ENCODE data around the gene FAM25G.
"Not testable (repeated sequence)": the region's sequence is repeated elsewhere in the genome, so short reads cannot be mapped to it uniquely, and the experiment has no call there.

The FAM25G gene

DNA sequence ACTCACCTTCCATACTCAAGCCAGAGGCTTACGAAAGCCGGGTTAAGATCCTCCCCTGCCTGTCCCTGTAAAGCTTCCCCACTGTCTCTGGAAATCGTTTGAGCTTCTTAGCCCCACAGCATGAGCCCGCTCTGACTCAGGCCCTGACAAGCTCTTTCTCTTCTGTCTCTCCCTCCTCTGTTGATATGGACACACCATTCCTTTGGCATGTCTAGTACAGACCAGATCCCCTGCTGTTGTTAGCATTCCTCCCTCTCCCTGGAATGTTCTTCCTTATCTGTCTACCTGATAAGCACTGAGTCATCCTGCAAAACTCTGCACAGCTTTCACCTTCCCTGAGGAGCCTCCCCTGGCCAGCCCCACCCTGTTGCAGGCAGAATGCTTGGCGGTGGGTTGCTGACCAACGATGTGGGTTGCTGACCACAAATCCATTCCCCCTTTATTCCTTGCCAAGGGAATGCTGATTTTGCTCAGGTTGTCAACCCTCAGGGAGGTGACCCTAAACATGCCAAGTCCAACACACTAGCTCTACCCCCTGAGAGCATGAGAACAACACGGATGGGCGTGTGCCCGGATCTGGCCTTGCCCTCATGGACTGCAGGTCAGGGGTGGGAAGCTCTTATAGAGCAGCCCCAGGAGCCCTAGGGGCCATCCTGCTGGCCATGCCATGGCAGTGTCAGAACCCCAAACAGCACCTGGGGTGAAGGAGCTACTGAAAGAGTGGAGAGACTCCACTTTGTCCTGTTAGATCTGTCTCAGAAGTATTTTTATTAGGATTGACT is 28.7 kb downstream of the FAM25G start:
- DNase-seq, result not testable (repeated sequence)

DNA sequence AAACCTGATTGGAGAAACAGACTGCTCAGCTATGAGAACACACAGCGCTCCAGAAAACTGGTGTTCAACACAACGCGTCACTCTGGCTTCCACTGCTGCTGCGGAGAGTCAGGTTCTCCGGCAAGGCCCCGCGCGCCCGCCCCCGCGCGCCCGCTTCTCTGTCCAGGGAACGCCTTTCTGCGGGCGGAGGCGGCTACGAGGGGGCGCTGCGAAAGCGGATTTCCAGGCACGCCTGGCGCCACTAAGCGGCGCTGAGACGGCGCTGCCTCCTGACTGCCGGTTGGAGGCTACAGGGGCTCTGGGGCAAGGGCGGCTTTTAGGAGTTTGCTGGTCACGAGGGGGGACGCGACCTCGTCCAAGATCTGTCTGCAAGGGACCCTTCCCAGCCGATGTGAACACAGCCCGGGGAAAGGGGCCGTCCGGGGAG is 30.2 kb downstream of the FAM25G start:
- DNase-seq, result not testable (repeated sequence)

DNA sequence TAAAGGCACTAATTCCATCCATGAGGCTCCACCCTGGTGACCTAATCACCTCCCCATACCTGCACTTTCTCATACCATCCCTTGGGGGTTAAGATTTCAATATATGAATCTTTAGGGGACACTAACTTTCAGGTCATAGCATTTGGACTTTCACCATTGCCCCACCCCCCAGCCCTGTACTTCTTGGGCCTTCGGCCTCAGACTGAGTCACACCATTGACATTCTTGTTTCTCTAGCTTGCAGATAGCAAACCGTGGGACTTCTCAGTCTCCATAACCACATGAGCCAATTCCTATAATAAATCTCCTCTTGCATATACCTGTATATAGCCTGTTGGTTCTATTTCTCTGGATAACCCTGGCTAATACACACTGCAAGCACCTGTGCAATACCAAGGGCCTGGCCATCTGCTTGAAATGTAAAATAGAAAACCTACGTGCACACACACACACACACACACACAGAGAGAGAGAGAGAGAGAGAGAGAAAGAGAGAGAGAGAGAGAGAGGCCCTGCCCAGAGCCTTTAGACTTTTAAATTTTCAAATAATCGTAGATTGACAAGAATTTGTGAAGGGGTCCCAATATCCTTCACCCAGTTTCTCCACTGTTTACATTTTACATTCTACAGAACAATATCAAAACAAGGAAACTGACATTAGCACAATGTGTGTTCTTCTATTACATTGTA is 32.9 kb downstream of the FAM25G start:
- no peak for DNase-seq

DNA sequence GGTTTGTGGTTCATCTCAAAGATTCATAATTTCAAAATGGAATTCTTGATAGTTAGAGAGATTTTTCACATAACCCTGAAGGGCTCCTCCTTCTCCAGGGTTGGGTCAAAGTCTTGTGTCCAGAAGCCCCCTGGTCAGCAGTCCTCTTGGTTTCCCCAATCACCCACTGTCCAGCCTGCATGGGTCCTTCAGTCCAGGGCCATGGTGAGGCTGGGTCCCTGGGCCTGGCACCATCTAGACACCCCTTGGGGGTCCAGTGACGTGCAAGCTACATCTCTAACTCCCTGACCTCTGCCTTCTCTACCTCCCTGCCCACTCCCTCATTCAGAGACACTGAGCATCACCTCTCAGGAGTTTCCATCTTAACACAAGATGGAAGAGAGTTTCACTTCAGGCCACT is 33.7 kb downstream of the FAM25G start:
- DNase-seq, result no peak

DNA sequence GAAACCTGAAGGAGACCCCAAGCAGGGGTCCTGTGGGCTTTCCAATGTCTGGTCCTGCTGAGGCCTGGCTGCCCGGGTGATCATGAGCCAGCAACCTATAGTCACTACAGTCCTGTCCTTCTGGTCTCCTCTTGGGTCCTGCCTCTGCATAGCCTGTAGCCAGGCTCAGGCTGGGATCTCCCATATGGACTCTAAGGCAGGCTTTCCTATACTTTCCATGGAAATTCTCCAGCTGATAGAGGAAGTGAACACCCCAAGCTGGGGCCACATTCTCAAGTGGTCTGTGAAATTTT is 34.0 kb downstream of the FAM25G start:
- no peak for DNase-seq

DNA sequence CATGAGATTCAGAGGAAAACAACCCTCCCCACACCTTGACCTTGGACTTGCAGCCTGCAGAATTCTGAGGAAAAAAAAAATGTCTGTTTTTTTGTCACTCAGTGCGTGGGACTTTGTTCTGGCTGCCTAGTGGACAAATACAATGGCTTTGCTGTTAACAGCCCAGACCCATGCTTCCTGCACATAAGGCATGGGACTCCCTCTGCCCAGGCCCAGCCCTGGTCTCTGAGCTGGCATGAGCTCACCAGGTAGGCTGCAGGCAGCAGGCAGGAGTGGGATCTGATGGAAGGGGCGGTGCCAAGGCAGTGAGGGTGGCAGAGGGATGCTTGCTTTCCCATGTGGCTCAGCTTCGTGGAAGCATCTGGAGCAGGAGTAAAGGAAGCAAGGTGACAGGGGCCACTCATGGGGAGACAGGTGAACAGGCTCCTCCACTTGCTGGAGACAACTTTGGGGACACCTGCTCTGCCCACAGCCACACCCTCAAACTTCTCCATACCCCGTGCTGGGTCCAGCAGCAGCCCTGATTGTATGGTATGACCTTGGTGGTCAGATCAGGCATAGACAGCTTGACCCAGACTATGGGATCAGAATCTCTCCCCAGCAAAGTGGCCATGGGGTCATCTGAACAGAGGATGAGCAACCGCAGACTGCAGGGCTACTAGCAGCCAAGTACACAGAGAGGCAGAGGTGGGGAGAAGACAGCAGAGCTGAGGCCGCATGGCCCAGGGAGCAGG is 34.5 kb downstream of the FAM25G start:
- DNase-seq, result no peak

DNA sequence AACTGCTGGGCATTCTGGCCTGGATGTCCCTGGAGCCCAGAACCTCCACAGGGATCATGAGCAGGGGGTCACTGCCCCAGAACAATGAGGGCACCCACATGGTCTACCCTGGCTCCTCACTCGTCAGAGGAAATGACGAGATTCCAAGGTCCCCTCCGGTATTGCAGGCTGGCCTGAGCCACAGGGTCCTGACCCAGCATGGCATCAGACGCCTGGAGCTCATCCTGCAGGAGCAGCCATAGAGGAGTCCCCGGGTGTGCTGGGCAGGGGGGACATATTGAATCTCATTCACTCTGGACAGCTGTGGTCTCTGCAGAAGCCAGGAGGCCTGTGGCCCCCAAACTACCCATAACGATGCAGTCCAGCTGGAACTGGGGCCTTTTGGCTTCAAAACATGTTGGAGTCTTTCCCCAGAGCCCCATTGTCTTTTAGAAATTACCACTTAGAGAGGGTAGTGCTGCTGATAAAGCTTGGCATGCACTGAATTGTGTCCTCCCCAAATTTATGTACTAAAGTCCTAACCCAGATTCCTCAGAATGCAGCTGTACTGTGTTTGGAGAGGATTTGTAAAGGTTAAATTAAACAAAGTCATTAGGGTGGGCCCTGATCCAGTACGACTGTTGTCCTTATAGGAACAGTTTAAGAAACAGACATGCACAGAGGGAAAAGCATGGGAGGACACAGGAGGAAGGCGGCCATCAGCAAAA is 35.3 kb downstream of the FAM25G start:
- DNase-seq, result no peak

DNA sequence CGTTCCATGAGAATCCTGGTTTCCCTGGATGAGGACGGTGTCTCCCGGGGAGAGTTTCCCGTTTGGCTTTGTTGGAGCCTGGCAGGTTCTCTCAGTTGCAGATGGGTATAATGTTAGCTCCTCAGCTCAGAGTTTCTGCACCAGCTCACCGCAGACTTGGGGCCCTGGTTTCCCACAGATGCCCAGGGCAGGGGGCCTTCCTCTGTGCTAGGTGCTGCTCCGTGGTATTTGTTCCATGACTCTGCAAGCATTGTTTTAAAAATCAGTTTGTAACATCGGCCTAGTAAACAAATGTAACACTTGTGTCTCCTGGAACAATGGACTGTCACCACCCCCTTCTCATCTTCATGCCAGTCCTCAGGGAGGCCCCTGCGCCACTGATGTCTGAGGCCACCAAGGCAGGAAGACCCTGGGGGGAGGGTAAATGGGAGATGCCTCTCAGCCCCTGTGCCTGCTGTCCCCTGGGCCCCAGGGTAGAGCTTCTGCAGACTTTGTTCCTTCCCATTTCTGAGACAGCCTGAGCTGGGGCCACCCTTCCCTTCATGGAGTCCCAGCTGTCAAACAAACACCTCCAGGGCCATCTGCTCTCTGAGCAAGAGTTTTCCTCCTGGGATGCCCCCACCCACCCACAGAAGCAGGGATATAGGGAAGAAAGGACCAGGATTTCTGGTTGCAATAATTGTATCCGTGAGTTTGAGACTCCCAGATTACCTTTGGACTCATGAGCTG is 36.0 kb downstream of the FAM25G start:
- not testable (repeated sequence) for DNase-seq

DNA sequence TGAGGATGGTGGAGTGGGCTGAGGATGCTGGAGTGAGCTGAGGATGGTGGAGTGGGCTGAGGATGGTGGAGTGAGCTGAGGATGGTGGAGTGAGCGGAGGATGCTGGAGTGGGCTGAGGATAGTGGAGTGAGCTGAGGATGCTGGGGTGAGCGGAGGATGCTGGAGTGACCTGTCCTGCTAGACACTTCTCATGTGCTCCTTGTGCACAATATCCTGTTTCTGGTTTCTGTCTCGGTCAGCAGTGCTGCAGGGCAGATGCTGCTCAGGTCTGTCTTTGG is 36.8 kb downstream of the FAM25G start:
- no peak for DNase-seq

DNA sequence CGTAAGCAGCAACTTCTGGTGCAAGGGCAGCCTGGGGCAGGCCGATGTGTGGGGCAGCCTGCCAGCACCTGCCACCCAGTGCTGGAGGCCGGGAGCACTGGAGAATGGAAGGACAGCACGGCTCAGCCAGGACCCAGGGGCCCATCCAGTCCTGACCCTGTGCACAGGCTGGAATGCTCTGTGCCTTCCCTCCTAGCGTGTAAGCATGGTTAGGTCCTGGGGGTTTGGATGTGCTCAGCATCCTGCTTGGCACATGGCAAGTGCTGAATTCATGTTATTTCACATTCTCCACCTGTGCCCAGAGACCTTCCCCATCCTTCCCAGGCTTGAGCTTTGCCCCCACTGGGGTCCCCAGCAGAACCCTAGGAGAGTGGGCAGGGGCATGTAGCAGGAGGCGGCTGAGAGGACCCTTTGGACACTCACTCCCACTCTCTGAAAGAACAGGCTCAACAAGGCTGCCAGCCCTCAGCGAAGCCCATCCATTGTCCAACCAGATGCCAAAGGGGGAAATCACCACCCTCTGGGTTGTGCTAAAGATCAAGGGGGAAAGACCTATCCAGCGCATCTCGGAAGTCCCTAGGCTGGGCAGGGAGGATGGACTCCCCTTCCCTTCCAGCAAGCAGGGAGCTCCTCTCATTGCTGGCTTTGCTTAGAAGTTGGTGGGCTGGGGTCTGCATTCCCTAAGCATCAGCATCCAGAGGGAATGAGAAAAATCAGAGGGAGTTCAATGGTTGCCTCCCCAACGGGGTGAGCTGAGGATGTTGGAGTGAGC is 37.3 kb downstream of the FAM25G start:
- no peak for DNase-seq

DNA sequence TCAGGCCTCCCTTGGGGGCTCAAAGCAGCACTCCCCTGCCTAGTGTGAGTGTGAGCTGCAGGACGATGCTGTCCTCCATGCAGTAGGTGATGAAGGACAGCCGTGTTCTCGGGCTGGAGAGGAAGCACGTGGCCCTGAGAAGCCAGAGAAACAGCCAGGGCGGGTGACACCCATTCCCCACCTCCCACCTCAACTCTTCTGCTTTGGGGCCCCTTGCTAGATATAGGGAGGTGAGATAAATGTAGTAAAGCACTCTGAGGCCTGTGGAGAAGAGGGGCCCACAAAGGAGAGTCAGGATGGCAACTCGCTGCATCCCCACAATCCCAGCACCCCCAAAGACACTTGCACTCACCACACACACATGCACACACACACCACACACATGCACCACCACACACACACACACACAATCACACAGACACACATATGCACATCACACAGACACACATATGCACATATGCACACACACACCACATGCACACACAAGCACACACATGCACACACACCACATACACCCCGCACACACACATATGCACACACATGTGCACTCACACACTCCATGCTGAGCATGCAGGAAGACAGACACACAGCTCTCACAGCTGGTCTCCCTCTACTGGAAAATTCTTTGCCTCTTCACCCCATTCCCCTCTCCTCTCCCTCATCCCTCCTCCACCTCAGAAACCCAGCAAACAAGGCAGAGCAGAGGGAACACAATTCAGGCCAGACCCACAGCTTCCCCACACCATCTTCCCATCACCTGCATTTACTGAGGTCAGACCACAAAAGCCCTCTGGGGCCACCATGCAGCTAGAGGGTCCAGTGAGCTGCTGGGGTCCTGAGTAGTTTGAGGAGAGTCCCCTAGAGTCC is 38.1 kb downstream of the FAM25G start:
- DNase-seq, result no peak

DNA sequence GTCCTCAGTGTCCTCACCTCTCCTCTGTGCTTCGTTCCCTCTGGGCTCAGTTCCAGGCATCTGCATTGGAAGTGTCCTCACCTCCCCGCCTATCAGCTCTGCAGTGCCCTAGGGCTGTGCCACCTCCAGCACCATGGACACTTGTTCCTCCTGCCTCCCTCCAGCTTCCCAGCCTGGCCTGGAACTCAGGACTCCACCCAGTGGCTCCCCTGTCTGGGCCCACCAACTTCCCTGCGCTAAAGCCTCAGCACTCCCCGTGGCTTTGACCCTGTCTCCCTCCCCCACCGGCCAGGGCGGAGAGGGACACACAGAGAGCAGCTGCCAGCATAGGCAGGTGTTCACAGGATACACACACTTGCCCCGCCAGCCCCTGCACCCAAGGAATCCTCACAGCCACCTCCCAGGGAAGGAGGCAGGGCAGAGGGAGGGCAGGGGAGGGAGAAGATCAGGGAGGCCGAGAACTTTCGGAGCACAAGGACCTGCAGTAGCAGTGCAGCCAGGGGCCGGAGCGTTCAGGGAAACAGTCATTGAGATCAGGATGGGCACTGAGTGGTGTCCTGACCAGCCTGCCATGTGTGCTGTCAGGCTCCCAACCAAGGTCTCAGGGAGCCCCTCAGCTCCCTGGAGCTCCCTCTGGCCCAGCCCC is 38.9 kb downstream of the FAM25G start:
- no peak for DNase-seq

DNA sequence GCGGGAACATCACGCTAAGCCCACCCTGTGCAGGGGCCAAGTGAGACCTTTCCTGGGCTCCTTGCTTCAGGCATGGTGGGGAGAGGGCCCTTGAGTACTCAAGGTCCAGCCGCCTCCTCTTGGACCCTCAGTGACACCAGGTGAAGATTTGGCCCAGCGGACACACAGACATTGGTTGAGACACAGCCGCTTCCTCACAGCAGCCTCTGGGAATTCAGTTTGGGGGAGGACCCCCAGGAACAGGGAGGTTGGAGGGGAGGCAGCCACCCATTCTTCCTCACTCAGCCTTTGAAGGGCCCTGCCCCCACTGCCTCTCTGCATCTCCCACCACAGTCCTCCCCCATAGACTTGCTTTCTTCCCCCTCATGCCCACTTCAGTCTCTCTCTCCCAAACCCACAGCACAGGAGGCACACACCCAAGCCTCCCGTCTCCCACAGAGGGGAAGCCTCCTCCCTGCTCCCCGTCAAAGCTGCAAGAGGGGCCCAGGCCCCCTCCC is 39.5 kb downstream of the FAM25G start:
- DNase-seq, result no peak

DNA sequence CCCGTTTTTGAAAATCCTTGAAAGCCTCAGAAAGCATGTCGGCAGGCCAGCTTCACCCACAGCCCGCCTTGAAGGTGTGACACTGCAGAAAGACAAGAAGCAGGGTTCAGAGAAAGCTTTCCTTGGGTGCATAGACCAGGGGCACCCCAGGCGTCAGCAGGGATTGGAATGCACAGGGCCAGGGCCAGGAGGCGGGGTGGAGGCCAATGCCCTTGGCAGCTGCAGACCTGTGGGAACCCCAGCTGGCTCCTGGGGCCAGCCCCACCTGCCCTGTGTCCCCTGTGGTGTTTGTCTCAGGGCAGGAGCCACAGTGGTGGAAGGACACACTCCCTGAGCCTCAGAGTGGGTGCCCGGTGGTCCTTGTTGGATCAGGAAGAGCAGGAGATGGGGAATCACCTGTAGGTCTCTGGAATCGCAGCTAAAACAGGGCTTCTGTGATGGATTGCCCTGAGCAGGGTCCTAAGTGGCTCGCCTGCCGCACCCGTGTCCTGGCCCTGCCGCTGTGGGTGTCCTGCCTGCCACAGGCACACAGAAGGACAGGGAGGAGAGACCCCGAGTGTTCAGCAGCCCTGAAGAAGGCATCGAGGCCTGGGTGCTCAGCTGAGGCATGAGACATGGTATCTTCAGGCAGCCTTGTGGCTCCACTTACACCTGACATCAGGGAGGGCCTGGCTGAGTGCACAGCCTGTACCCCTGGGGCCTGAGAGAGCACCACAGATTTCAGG is 40.1 kb downstream of the FAM25G start:
- DNase-seq, result no peak

DNA sequence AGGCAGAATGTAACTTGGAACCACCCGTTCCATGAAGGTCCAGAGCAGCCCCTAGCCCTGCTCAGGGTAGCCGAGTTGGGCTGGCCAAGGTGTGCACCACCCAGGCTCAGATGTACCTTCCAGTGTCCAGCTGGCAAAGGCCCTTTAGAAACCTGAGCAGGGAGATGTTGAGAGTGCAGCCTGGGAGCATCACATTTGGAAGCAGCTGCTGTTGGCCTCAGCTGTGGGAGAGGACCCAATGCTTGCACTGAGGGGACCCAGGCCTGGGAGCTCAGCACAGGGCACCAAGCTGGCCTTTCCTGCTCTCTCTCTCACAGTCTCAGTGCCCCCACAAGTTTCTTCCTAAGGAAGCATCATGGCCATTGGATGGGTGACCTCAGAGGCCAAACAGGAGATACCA is 41.1 kb downstream of the FAM25G start:
- DNase-seq, result no peak

DNA sequence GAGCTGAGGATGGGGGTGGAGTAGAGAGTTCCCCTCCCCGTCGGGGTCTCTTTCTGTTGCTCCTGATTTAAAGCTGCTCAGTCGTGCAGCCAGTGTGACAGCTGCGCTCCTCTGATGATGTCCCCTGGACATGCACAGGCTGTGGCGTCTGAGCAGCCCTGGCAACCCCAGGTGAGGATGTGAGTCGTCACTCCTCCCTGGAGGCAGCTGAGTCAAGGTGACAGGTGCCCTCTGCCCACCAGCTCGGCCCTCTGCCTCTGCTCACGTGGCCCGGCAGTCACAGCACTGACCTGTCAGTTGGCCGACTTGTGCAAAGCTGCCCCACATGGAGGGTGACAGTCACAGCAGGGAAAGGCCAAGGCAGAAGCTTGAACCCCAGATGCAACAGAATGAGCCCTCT is 41.5 kb downstream of the FAM25G start:
- DNase-seq, result no peak

DNA sequence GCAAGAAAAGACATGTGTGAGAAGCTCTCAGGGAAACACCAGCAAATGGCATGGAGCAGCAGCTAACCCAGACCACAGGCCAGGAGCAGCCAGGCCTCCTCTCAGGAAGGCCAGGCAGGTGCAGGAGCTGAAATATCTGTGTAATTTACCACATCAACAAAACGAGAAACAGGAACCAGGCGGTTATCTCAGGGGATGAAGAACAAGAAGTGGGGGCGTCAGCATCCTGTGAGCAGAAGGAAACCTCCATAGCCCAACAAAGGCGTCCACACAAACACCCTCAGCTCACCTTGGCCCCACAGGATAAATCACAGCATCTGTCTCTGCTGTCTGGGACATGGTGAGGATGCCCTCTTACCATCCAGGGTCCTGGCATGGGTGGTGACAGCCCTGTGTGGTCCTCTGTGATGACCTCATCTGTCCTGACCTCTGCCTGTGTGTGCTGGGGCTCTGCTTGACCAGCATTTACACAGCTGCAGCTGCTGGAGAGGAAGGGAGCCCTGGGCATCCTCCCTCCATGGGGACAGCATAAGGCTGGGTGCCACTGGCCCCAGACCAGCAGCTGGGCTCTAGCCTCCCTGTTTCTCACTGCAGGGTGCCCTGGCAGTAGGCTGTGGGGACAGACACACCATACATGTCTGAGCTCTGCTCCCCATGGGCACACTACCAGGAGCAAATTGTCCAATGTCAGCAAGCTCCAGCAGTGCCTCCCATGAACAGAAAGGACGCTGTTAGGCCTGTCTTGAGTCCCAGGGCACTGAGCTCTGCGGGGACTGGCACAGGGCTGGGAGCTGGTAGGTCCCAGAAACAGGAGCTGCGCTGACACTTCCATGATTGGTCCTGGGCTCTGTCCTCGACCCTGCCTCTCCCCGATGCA is 42.2 kb downstream of the FAM25G start:
- DNase-seq, result no peak

DNA sequence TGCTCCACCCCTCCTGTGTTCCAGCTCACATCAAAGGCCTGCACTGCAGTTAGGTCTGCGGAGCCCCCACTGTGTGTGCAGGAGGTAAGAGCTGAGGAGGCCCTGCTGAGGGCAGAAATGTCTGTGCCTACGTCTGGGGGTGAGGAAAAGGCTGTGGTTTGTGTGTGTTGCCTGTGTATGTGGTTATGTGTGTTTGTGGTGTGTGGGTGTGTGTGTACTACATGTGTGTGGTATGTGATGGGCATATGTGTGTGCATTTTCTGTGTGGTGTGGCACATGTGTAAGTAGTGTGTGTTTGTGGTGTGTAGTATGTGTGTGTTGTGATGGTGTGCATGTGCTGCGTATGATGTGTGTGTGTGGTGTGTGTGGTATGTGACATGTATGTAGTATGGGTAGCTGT is 43.8 kb downstream of the FAM25G start:
- DNase-seq, result no peak

DNA sequence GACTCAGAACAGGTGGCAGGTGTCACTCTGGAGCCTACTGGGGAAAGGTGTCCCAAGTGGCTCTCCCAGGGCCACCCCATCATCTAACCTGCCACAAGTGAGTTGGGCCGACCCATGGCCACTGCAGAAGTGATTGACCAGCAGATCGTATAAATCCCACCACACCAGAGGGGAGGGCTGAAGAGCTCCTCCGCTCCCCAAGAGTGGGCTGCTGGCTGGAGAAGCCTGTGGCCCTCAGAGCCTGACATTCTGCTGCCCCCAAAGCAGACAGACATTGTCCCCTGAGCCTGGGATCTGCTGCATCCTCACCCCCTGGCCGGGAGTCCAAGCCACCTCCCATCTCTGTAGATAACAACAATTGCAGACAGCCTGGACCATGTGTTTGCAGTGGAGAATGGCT is 44.3 kb downstream of the FAM25G start:
- DNase-seq, result no peak

All from NCI-H2171 (cell line).